GM19238 (cell line): ENCODE results near the gene RHOH.
"Not testable (repeated sequence)": the region's sequence is repeated elsewhere in the genome, so short reads cannot be mapped to it uniquely, and the experiment has no call there.

Experiments used
- DNase-seq: peaks from one replicate; pipeline ENCODE4 v3.0.0; 2011; ENCODE audit warnings: low spot score; ENCODE audit not compliant: insufficient read length

The RHOH gene

GRCh38 chr4:40258627-40259026 lies 61.8 kb downstream of the RHOH start:
- no peak for DNase-seq

- DNase-seq: no peak
Observed at GRCh38 chr4:40261231-40262076, 64.6 kb downstream of the RHOH start.

GRCh38 chr4:40262077-40262528 lies 65.3 kb downstream of the RHOH start:
- no peak for DNase-seq

GRCh38 chr4:40262861-40263260 lies 66.0 kb downstream of the RHOH start:
- no peak for DNase-seq

- DNase-seq: no peak
Observed at GRCh38 chr4:40264497-40264896, 67.7 kb downstream of the RHOH start.

GRCh38 chr4:40264995-40265909 lies 68.4 kb downstream of the RHOH start:
- no peak for DNase-seq

GRCh38 chr4:40265910-40266274 lies 69.1 kb downstream of the RHOH start:
- no peak for DNase-seq

GRCh38 chr4:40269133-40269532 lies 72.3 kb downstream of the RHOH start:
- DNase-seq: no peak

GRCh38 chr4:40270609-40271008 lies 73.8 kb downstream of the RHOH start:
- DNase-seq: no peak

GRCh38 chr4:40275065-40275730 lies 78.4 kb downstream of the RHOH start:
- DNase-seq: no peak

- no peak for DNase-seq
Observed at GRCh38 chr4:40276546-40276945, 79.7 kb downstream of the RHOH start.

- no peak for DNase-seq
Observed at GRCh38 chr4:40280586-40280985, 83.8 kb downstream of the RHOH start.

GRCh38 chr4:40281099-40281498 lies 84.3 kb downstream of the RHOH start:
- no peak for DNase-seq

GRCh38 chr4:40281913-40282312 lies 85.1 kb downstream of the RHOH start:
- no peak for DNase-seq

- DNase-seq: not testable (repeated sequence)
Observed at GRCh38 chr4:40282857-40283256, 86.0 kb downstream of the RHOH start.

- no peak for DNase-seq
Observed at GRCh38 chr4:40283413-40283812, 86.6 kb downstream of the RHOH start.

GRCh38 chr4:40283968-40284367 lies 87.1 kb downstream of the RHOH start:
- DNase-seq: no peak

GRCh38 chr4:40285692-40286091 lies 88.9 kb downstream of the RHOH start:
- no peak for DNase-seq

GRCh38 chr4:40288566-40288965 lies 91.7 kb downstream of the RHOH start:
- DNase-seq: no peak

- DNase-seq: no peak
Observed at GRCh38 chr4:40289366-40290188, 92.7 kb downstream of the RHOH start.
